ENCODE data around the gene SHROOM4. TPM values are rescaled to one million over a fixed set of nuclear protein-coding genes. Genes with fewer than 3 reads are reported as not detected.

SHROOM4 gene
- total and polyA plus RNA-seq, 5 experiments from 2014 or later, result not detected

DNA sequence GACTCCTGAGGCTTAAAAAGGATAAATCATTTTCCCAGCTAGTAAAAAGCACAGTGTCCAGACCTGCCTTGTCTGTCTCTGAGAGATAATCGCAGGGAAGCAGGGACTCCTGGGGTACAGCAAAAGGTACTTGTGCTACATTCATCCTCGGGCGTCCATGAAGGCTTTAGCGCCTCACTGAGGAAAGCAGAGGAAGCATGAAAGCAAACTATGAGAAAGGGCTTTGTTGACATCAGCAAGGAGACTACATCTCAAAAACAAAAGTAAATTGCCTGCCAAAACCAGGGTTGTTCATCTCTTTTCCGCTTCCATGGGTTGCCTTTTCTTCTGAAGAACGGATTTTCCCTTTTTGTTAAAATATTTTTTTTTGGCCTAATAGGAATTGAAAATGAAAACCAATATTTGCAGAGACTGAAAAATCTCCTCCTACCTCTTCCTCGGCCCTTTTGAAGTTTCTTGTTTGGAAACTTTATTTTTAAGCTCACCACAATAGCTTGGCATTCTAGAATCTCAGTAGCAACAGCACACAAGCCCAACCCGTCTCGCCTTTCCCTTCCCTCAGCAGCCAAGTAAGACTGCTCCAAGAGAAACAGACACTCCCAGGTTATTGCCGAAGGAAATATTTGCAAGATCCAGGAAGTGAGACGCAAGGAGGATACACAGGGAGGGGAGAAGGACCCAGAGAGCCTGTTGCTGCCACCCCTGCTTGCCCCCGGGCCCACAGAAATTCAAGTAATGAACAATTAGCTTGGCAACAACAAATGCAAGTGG lies 195.0 kb downstream of the SHROOM4 start:
- no peak overlapping the region for H3K27ac Mint-ChIP-seq
- no peak overlapping the region for H3K4me3 Mint-ChIP-seq
- H3K36me3 Mint-ChIP-seq, result no peaks in the 10 kb centered on the region
- DNase-seq (no peak), ATAC-seq (no peak)
- H3K4me1 Mint-ChIP-seq, result no peaks in the 10 kb centered on the region
- H3K9me3 Mint-ChIP-seq, result no peaks in the 10 kb centered on the region
- H3K27me3 Mint-ChIP-seq, result peaks cover 0 to 6% (median 2%) of the 10 kb centered on the region in 5 donors
- POLR2A ChIA-PET, result no interaction called here

DNA sequence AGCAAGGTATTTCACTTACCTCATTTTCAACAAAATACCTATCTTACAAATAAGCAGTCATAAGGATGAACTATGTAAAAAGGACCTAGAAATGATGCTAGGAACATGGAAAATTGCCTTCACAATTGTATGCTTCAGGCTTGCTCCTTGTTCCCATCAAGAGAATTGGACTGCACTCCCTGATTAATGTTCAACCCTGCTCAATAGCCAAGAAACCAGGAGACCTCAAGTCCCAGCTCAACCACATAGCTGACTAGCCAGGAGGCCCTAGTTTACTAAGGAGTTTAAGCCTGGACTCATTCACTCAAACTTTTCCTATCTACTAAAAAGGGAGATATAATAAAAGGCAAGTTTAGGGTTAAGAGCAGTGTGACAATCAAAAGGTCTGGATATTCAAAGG lies 196.8 kb downstream of the SHROOM4 start:
- DNase-seq, result no peak
- H3K4me1 Mint-ChIP-seq, result no peaks in the 10 kb centered on the region
- no peaks in the 10 kb centered on the region for H3K36me3 Mint-ChIP-seq
- H3K9me3 Mint-ChIP-seq, result no peaks in the 10 kb centered on the region
- POLR2A ChIA-PET, result no interaction called here
- H3K27me3 Mint-ChIP-seq, result peaks cover 0 to 3% (median 0%) of the 10 kb centered on the region in 5 donors
- ATAC-seq, result no peak
- no peak overlapping the region for H3K27ac Mint-ChIP-seq
- no peak overlapping the region for H3K4me3 Mint-ChIP-seq

DNA sequence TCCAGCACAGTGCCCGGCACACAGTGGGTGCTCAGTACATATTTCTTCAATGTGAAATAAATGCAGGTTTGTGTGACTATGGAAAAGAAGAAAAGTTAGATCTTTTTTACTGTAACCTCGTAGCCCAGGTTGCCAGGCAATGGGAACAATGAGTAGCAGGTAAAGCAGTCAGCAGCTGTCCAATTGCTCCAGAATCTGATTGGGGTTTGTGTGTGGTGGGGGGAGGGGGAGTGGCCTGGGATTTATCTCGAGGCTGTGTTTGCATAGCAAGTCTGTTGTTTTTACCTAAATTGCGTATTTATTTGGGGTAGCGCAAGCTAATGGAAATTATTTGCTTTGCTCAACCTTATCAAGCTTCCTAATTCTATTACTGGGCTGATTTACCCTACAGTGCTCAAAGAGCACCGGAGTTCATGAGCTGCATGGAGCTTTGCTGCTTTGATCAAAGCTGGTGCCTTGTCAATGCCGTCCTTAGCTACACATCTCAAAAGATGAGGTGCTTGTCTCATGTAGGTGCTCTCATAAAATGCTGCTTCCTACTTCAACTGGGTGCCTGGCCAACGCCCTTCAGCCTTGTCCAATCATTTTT lies 198.3 kb downstream of the SHROOM4 start:
- H3K36me3 Mint-ChIP-seq, result no peaks in the 10 kb centered on the region
- no peaks in the 10 kb centered on the region for H3K9me3 Mint-ChIP-seq
- POLR2A ChIA-PET, result no interaction called here
- no peaks in the 10 kb centered on the region for H3K4me1 Mint-ChIP-seq
- no peak for DNase-seq
- no peak overlapping the region for H3K27ac Mint-ChIP-seq
- no peak overlapping the region for H3K4me3 Mint-ChIP-seq
- peaks cover 0 to 5% (median 0%) of the 10 kb centered on the region in 5 donors for H3K27me3 Mint-ChIP-seq
- ATAC-seq, result no peak

DNA sequence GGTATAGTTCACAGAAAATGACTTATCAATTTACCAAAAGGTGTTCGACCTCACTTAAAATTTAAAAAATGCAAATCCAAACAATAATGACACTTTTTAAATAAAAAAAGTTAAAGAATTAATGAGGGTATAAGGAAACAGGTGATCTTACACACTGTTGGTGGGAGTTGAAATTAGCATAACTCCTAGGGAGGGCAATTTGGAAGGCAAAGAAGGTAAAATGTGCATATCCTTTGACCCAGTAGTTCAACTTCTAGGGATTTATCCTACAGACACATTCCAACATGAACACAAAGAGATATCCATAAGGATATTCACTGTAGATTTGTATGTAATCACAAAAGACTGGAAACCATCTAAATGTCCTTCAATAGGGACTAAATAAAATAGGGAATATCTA lies 199.5 kb downstream of the SHROOM4 start:
- H3K9me3 Mint-ChIP-seq, result no peaks in the 10 kb centered on the region
- no peak for DNase-seq

DNA sequence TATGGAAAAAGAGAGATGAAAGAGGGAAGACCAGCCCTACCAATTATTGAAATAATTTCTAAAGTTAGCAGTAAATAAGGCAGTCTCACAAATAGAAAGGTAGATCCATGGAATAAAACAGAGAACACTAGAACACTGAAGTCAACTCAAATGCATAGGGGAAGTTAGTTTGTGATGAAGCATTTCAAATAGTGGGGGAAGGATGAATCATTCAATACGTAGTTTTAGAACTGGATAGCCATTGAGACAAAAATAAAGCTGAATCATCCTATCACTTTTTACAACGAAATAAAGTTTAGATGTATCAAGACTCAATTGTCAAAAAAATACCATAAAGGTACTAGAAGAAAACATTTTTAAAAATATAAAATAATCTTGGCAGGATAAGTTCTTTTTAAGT lies 200.1 kb downstream of the SHROOM4 start:
- ATAC-seq (no peak), DNase-seq (no peak)
- POLR2A ChIA-PET, result no interaction called here
- H3K27me3 Mint-ChIP-seq, result peaks cover 0 to 5% (median 0%) of the 10 kb centered on the region in 5 donors
- H3K9me3 Mint-ChIP-seq, result no peaks in the 10 kb centered on the region
- no peaks in the 10 kb centered on the region for H3K36me3 Mint-ChIP-seq
- H3K4me1 Mint-ChIP-seq, result peaks cover 0 to 3% (median under 1%) of the 10 kb centered on the region in 4 donors
- H3K4me3 Mint-ChIP-seq, result no peak overlapping the region
- no peak overlapping the region for H3K27ac Mint-ChIP-seq

More for the DNA sequence above, 199.5 kb downstream of the SHROOM4 start:
- ATAC-seq, result no peak
- Mint-ChIP-seq H3K36me3 (no peaks in the 10 kb centered on the region), H3K4me1 (peaks cover 0 to 3% (median under 1%) of the 10 kb centered on the region in 4 donors), H3K4me3 (no peak overlapping the region), H3K27ac (no peak overlapping the region), H3K27me3 (peaks cover 0 to 5% (median 0%) of the 10 kb centered on the region in 5 donors)
- POLR2A ChIA-PET, result no interaction called here

DNA sequence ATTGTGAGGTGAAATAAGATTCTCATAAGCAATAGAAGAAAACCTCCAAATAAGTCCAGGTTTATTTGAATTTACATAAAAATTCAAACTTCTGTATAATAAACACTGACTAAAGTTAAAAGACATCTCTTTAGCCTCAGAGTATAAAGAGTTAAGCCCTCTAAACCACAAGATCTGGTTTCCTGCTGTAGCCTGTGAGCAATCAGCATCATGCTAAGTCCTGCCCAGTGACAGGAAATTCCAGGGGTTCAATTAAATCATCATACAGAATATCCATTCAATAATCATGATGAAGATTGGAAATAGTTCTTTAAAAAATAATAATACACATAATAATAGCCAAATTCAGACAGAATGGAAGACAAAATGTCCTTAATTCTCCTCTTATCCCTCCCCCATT lies 204.2 kb downstream of the SHROOM4 start:
- H3K27ac Mint-ChIP-seq, result no peak overlapping the region
- no peaks in the 10 kb centered on the region for H3K36me3 Mint-ChIP-seq
- peaks cover 0 to 9% (median 2%) of the 10 kb centered on the region in 5 donors for H3K27me3 Mint-ChIP-seq
- H3K9me3 Mint-ChIP-seq, result no peaks in the 10 kb centered on the region
- ATAC-seq (no peak), DNase-seq (no peak)
- peaks cover 0 to 3% (median under 1%) of the 10 kb centered on the region in 4 donors for H3K4me1 Mint-ChIP-seq
- H3K4me3 Mint-ChIP-seq, result no peak overlapping the region
- POLR2A ChIA-PET, result no interaction called here

DNA sequence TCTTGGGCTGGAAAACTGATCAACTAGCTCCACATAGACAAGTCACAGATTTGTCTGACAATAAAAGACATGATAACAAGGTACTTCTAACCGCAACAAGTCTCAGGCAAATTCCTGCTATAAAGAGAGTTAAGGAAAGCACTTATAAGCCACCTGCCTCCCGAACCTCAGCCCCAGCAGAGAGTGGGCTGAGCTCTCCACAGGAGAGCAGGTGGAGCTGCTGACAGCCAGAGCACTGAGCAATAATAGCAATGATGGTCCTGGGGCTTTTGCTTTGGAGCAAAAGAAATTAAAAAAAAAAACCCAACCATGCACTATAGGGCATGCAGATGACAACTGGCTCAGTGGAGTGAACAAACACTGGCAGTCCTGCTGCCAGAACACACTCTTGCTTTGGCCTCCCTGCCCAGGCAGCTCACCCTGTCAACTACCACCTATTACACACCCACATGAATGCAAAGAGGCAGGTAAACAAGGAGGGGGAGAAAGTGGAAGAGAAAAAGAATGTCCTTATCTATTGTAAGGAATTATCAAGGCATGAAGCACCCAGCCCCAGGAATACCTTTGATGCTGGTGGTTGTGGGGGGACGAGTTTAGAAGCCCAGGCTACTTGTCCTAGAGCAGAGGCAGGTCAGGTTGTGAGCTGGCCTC lies 207.6 kb downstream of the SHROOM4 start:
- Mint-ChIP-seq H3K27ac (no peak overlapping the region), H3K36me3 (no peaks in the 10 kb centered on the region), H3K9me3 (no peaks in the 10 kb centered on the region), H3K4me3 (no peak overlapping the region), H3K4me1 (peaks cover 0 to 3% (median under 1%) of the 10 kb centered on the region in 4 donors), H3K27me3 (peaks cover 0 to 13% (median 2%) of the 10 kb centered on the region in 5 donors)
- POLR2A ChIA-PET, result no interaction called here
- no peak for DNase-seq
- ATAC-seq, result no peak

DNA sequence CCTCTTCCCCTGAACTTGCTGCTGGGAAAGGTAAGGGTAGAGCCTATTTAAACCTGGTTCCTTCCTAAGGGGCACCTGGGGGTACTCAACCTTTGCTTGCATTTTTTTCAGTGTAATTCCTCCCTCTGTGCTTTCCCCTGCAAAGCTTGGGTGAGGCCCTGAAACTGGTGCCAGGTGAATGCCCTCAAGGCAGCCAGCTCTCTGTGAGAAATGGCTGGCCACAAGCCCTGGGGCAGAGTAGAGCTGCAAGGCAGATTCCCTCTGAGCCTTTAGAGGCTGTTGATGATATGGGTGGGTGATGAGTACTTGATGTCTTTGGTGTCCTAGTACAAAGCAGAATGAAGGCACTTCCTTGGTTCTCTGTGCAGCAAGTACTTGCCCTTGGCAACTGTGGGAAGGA lies 217.9 kb downstream of the SHROOM4 start:
- Mint-ChIP-seq H3K4me3 (no peak overlapping the region), H3K4me1 (no peaks in the 10 kb centered on the region), H3K27ac (no peak overlapping the region), H3K36me3 (no peaks in the 10 kb centered on the region), H3K9me3 (no peaks in the 10 kb centered on the region), H3K27me3 (peaks cover 0 to 3% (median 0%) of the 10 kb centered on the region in 5 donors)
- no peak for ATAC-seq
- DNase-seq, result no peak
- POLR2A ChIA-PET, result no interaction called here

DNA sequence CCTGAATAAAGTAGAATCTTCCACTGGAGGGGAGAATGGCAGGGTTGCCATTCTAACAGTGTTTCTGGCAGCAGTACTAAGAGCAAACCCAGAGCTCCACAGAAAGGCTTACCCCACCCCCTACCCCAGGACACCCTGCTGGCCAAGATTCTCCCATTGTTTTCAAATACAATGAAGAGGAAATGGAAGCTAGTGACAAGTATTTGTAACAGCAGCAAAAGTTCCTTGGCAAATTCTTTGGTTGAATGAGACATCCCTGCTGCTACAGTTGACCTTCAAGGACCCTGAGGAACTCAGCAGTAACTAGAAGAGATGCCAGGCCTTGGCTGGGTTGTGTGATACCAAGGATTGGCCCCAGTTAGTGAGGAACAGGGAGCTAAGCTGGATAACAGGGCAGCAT lies 219.2 kb downstream of the SHROOM4 start:
- DNase-seq, result no peak
- Mint-ChIP-seq H3K27me3 (peaks cover 0 to 3% (median 0%) of the 10 kb centered on the region in 5 donors), H3K4me3 (no peak overlapping the region), H3K36me3 (no peaks in the 10 kb centered on the region), H3K9me3 (no peaks in the 10 kb centered on the region), H3K4me1 (no peaks in the 10 kb centered on the region), H3K27ac (no peak overlapping the region)
- no peak for ATAC-seq
- POLR2A ChIA-PET, result no interaction called here

DNA sequence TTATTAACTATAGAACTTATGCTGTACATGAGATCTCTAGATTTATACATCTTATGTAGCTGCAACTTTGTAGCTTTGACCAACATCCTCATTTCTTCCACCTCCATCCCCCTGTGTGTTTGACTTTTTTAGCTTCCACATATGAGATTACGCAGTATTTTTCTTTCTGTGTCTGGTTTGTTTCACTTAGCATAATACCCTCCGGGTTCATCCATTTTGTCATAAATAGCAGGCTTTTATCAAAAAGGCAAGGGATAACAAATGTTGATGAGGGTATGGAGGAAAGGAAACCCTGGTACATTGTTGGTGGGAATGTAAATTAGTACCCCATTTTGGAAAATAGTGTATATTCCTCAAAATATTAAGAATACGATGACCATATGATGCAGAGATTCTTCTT lies 227.0 kb downstream of the SHROOM4 start:
- Mint-ChIP-seq H3K4me1 (no peaks in the 10 kb centered on the region), H3K9me3 (peaks cover 0 to 3% (median 0%) of the 10 kb centered on the region in 9 donors), H3K36me3 (no peaks in the 10 kb centered on the region), H3K27me3 (peaks cover 0 to 16% (median 7%) of the 10 kb centered on the region in 5 donors), H3K4me3 (no peak overlapping the region), H3K27ac (no peak overlapping the region)
- no peak for DNase-seq
- ATAC-seq, result no peak
- POLR2A ChIA-PET, result no interaction called here

DNA sequence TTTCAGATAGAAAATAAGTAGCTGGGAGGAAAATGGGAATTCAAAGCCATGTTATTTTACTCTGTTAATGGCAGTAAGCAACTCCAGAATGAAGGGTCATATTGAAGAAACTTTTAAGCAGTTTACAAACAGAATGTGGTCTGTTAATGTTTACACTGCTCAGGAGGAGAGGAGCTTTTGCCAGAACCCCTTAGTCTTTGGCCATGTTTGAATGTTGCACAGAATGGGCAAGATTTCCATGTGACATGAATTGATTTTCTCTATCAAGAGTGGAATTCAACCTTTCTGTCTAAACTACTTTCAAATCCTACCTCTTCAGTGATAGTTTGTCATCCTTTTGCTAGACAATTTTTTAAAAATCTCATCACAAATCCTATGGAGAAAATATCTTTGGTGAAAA lies 227.6 kb downstream of the SHROOM4 start:
- ATAC-seq (no peak), DNase-seq (no peak)
- POLR2A ChIA-PET, result no interaction called here
- H3K9me3 Mint-ChIP-seq, result peaks cover 0 to 3% (median 0%) of the 10 kb centered on the region in 9 donors
- H3K36me3 Mint-ChIP-seq, result no peaks in the 10 kb centered on the region
- no peak overlapping the region for H3K4me3 Mint-ChIP-seq
- peaks cover 0 to 16% (median 6%) of the 10 kb centered on the region in 5 donors for H3K27me3 Mint-ChIP-seq
- no peak overlapping the region for H3K27ac Mint-ChIP-seq
- no peaks in the 10 kb centered on the region for H3K4me1 Mint-ChIP-seq

DNA sequence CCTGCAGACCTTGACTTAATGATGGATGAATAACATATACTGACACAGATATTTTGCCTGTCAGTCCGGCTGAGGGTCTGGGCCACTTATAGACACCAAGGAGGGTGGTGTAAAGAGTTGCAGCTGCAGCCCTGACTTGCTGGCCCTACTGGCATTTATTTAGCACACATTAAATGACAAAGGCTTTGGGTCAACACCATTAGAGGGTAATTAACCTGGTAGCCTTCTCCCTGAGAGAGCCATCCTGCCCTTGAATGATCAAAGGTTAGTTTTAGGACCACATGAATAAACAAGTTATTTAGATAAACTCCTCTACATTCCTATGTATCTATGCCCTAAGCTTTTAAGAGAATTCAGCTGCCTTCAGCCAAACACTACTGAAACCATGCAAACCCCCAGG lies 232.6 kb downstream of the SHROOM4 start:
- Mint-ChIP-seq H3K27ac (no peak overlapping the region), H3K9me3 (peaks cover 0 to 3% (median 0%) of the 10 kb centered on the region in 9 donors), H3K4me3 (no peak overlapping the region), H3K36me3 (no peaks in the 10 kb centered on the region), H3K27me3 (peaks cover 1 to 17% (median 6%) of the 10 kb centered on the region in 5 donors), H3K4me1 (no peaks in the 10 kb centered on the region)
- POLR2A ChIA-PET, result no interaction called here
- no peak for ATAC-seq
- no peak for DNase-seq

DNA sequence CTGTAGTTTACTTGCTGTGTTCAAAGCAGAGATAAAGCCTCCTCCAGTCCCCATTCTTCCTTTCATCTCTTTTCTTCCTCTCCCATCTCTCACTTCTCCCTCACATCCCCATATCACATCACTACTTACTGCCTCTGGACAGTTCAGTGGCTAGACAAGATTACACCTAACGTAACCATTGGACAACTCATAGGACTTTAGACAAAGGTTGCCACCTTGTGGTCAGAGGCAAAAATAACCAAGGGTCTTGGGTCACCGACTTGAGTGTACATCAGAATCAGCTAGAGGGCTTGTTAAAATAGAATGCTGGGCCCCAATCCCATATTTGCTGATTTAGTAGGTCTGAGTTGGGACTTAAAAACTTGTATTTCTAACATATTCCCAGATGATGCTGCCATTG lies 234.0 kb downstream of the SHROOM4 start:
- H3K27ac Mint-ChIP-seq, result no peak overlapping the region
- POLR2A ChIA-PET, result no interaction called here
- ATAC-seq, result no peak
- H3K4me3 Mint-ChIP-seq, result no peak overlapping the region
- H3K27me3 Mint-ChIP-seq, result peaks cover 1 to 12% (median 2%) of the 10 kb centered on the region in 5 donors
- no peaks in the 10 kb centered on the region for H3K36me3 Mint-ChIP-seq
- peak in 8 of 10 donors; percentile 2 to 61 (median 25) for DNase-seq
- no peaks in the 10 kb centered on the region for H3K4me1 Mint-ChIP-seq
- peaks cover 0 to 3% (median 0%) of the 10 kb centered on the region in 9 donors for H3K9me3 Mint-ChIP-seq

All from naive thymus-derived CD8-positive, alpha-beta T cell (primary cell).